Activated T-helper 17 cell treated with anti-CD3 and anti-CD28 coated beads, Interleukin-2, amount 50 U/mL, for 72 hours (primary cell): ENCODE results near the gene FRMD4A. TPM values are rescaled to one million over a fixed set of nuclear protein-coding genes. Genes with fewer than 3 reads are reported as not detected.

Experiments used
- ATAC-seq: fragments of 150-1000 bp; cut with Tn5 transposase; replicated peaks from 2 replicates; pipeline ENCODE4 v1.10.0; 2021; ENCODE audit warnings: mild to moderate bottlenecking, moderate library complexity
- H3K27ac Mint-ChIP-seq: one replicate; pipeline ENCODE4 v1.8.0; 2022; ENCODE audit warnings: mixed read lengths
- H3K27me3 Mint-ChIP-seq: one replicate; pipeline ENCODE4 v1.8.0; 2022; ENCODE audit warnings: mixed read lengths
- H3K36me3 Mint-ChIP-seq: one replicate; pipeline ENCODE4 v1.8.0; 2022; ENCODE audit warnings: low read depth, mild to moderate bottlenecking, mixed read lengths
- H3K4me1 Mint-ChIP-seq: one replicate; pipeline ENCODE4 v1.8.0; 2022; ENCODE audit warnings: mixed read lengths
- H3K4me3 Mint-ChIP-seq: one replicate; pipeline ENCODE4 v1.8.0; 2022; ENCODE audit warnings: mild to moderate bottlenecking, mixed read lengths
- H3K9me3 Mint-ChIP-seq: one replicate; pipeline ENCODE4 v1.8.0; 2022; ENCODE audit warnings: mixed read lengths
- total RNA-seq, 2 donors: library from RNA; stranded (reverse); gene quantifications; one replicate each; pipeline ENCODE4 v1.2.3, GENCODE V29; 2022

Gene FRMD4A
- total RNA-seq, 2 donors from 2014 or later: 0.69 to 2.0 TPM

- Mint-ChIP-seq H3K9me3 (no peaks in the 10 kb centered on the region), H3K27ac (no peak overlapping the region), H3K4me3 (no peak overlapping the region), H3K36me3 (peaks cover 98% of the 10 kb centered on the region), H3K27me3 (no peaks in the 10 kb centered on the region), H3K4me1 (no peaks in the 10 kb centered on the region)
- ATAC-seq: no peak
Measured at GRCh38 chr10:13608246-13608853, 722.4 kb downstream of the FRMD4A start.

GRCh38 chr10:13604357-13605040 lies 726.2 kb downstream of the FRMD4A start:
- no peak for ATAC-seq
- H3K36me3 Mint-ChIP-seq: peaks cover 95% of the 10 kb centered on the region
- no peak overlapping the region for H3K4me3 Mint-ChIP-seq
- no peaks in the 10 kb centered on the region for H3K4me1 Mint-ChIP-seq
- H3K9me3 Mint-ChIP-seq: no peaks in the 10 kb centered on the region
- H3K27me3 Mint-ChIP-seq: no peaks in the 10 kb centered on the region
- no peak overlapping the region for H3K27ac Mint-ChIP-seq

GRCh38 chr10:13597909-13598308 lies 732.8 kb downstream of the FRMD4A start:
- Mint-ChIP-seq H3K27me3 (no peaks in the 10 kb centered on the region), H3K36me3 (peaks cover 90% of the 10 kb centered on the region), H3K27ac (no peak overlapping the region), H3K4me3 (no peak overlapping the region), H3K9me3 (no peaks in the 10 kb centered on the region), H3K4me1 (no peaks in the 10 kb centered on the region)
- ATAC-seq: no peak

GRCh38 chr10:13594641-13595040 lies 736.1 kb downstream of the FRMD4A start:
- no peak for ATAC-seq
- H3K9me3 Mint-ChIP-seq: no peaks in the 10 kb centered on the region
- H3K4me1 Mint-ChIP-seq: peaks cover 3% of the 10 kb centered on the region

More at GRCh38 chr10:13594641-13595040, 736.1 kb downstream of the FRMD4A start:
- Mint-ChIP-seq H3K27me3 (no peaks in the 10 kb centered on the region), H3K36me3 (peaks cover 75% of the 10 kb centered on the region), H3K4me3 (no peak overlapping the region), H3K27ac (no peak overlapping the region)
